ENCODE measurements around the gene HSF2BP. TPM values are rescaled to one million over a fixed set of nuclear protein-coding genes. Genes with fewer than 3 reads are reported as not detected.
A peak's percentile ranks its signal among the peaks of the same experiment; 100 is the strongest.
"Not testable (repeated sequence)": the region's sequence is repeated elsewhere in the genome, so short reads cannot be mapped to it uniquely, and the experiment has no call there.

HSF2BP gene
- total RNA-seq, 6 donors from 2014 or later: 0.40 to 0.91 (median 0.45) TPM; not detected in 2

GRCh38 chr21:43618940-43619339 lies 40.3 kb downstream of the HSF2BP start:
- ATAC-seq (ENCODE audit: low FRiP score in 2 of 2) (no peak), DNase-seq (peak in 1 of 2 donors; percentile 31)
- H3K4me3 ChIP-seq: no peak overlapping the region
- no peak overlapping the region for H3K27ac ChIP-seq
- TF ChIP-seq POLR2AphosphoS5 (IDR thresholded peaks at IDR 0.05) (no peak), CTCF (IDR thresholded peaks at IDR 0.05) (no peak), POLR2A (IDR thresholded peaks at IDR 0.05) (no peak)
- peaks cover 0 to 11% (median 6%) of the 10 kb centered on the region in 4 donors for H3K9me3 ChIP-seq
- H3K27me3 ChIP-seq: no peaks in the 10 kb centered on the region
- 83 to 84% methylated on average over 4 of the region's 4 CpGs for WGBS, 2 donors
- H3K36me3 ChIP-seq: no peaks in the 10 kb centered on the region
- no peaks in the 10 kb centered on the region for H3K4me1 ChIP-seq

GRCh38 chr21:43616861-43617260 lies 42.4 kb downstream of the HSF2BP start:
- not testable (repeated sequence) for H3K4me3 ChIP-seq; H3K27me3 ChIP-seq; DNase-seq; ATAC-seq (ENCODE audit: low FRiP score in 2 of 2); H3K27ac ChIP-seq; H3K36me3 ChIP-seq; H3K4me1 ChIP-seq
- WGBS, 2 donors: 85 to 92% methylated on average over 3 of the region's 3 CpGs
- peaks cover 0 to 11% (median 6%) of the 10 kb centered on the region in 4 donors for H3K9me3 ChIP-seq

- DNase-seq: no peak
- peaks cover 0 to 2% (median 0%) of the 10 kb centered on the region in 4 donors for H3K9me3 ChIP-seq
- 86 to 89% methylated on average over 5 of the region's 5 CpGs for WGBS, 2 donors
- TF ChIP-seq EP300 (IDR thresholded peaks at IDR 0.05): no peak
- TF ChIP-seq POLR2A (IDR thresholded peaks at IDR 0.05): no peak
- TF ChIP-seq POLR2AphosphoS5 (IDR thresholded peaks at IDR 0.05): no peak
- TF ChIP-seq CTCF (IDR thresholded peaks at IDR 0.05): no peak
- no peak overlapping the region for H3K4me3 ChIP-seq
- H3K36me3 ChIP-seq: no peaks in the 10 kb centered on the region
- no peak overlapping the region for H3K27ac ChIP-seq
- H3K4me1 ChIP-seq: peaks cover 6 to 18% (median 8%) of the 10 kb centered on the region in 4 donors
- H3K27me3 ChIP-seq: no peaks in the 10 kb centered on the region
- no peak for ATAC-seq (ENCODE audit: low FRiP score in 2 of 2)
These were observed 44.4 kb downstream of the HSF2BP start for GRCh38 chr21:43614839-43615238.

- DNase-seq (no peak), ATAC-seq (ENCODE audit: low FRiP score in 2 of 2) (no peak)
- Histone ChIP-seq H3K27me3 (no peaks in the 10 kb centered on the region), H3K4me3 (no peak overlapping the region), H3K27ac (no peak overlapping the region), H3K9me3 (no peaks in the 10 kb centered on the region), H3K36me3 (no peaks in the 10 kb centered on the region), H3K4me1 (peaks cover 7 to 24% (median 13%) of the 10 kb centered on the region in 4 donors)
- TF ChIP-seq CTCF (IDR thresholded peaks at IDR 0.05) (no peak), POLR2AphosphoS5 (IDR thresholded peaks at IDR 0.05) (no peak), POLR2A (IDR thresholded peaks at IDR 0.05) (no peak), EP300 (IDR thresholded peaks at IDR 0.05) (no peak)
- WGBS, 2 donors: 80 to 88% methylated on average over 8 of the region's 8 CpGs
These were observed 45.3 kb downstream of the HSF2BP start for GRCh38 chr21:43613755-43614638.

GRCh38 chr21:43611598-43612369 lies 47.5 kb downstream of the HSF2BP start:
- no peaks in the 10 kb centered on the region for H3K36me3 ChIP-seq
- no peaks in the 10 kb centered on the region for H3K27me3 ChIP-seq
- peak; percentile 83 to 89 for ATAC-seq (ENCODE audit: low FRiP score in 2 of 2)
- peak in 1 of 2 donors; percentile 71 for DNase-seq
- H3K4me3 ChIP-seq: no peak overlapping the region
- TF ChIP-seq EP300 (IDR thresholded peaks at IDR 0.05) (no peak), CTCF (IDR thresholded peaks at IDR 0.05) (peak; percentile 46 to 62 (median 57))
- no peaks in the 10 kb centered on the region for H3K9me3 ChIP-seq
- no peak overlapping the region for H3K27ac ChIP-seq
- peaks cover 7 to 24% (median 13%) of the 10 kb centered on the region in 4 donors for H3K4me1 ChIP-seq
- 34 to 38% methylated on average over 8 of the region's 8 CpGs for WGBS, 2 donors

All from upper lobe of left lung (tissue), 6 donors.